ENCODE data around the gene NREP.

NREP gene

GRCh38 chr5:111691914-111692313 lies 65.1 kb downstream of the NREP start:
- no peak overlapping the region for H3K4me3 ChIP-seq (replicated peaks; ENCODE audit: low read depth, low read length)
- TF ChIP-seq, protein P1, sequence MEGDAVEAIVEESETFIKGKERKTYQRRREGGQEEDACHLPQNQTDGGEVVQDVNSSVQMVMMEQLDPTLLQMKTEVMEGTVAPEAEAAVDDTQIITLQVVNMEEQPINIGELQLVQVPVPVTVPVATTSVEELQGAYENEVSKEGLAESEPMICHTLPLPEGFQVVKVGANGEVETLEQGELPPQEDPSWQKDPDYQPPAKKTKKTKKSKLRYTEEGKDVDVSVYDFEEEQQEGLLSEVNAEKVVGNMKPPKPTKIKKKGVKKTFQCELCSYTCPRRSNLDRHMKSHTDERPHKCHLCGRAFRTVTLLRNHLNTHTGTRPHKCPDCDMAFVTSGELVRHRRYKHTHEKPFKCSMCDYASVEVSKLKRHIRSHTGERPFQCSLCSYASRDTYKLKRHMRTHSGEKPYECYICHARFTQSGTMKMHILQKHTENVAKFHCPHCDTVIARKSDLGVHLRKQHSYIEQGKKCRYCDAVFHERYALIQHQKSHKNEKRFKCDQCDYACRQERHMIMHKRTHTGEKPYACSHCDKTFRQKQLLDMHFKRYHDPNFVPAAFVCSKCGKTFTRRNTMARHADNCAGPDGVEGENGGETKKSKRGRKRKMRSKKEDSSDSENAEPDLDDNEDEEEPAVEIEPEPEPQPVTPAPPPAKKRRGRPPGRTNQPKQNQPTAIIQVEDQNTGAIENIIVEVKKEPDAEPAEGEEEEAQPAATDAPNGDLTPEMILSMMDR (IDR thresholded peaks at IDR 0.05; ENCODE audit: low read length, missing control alignments): no peak
- no peak for DNase-seq (ENCODE audit: low read depth)

DNA sequence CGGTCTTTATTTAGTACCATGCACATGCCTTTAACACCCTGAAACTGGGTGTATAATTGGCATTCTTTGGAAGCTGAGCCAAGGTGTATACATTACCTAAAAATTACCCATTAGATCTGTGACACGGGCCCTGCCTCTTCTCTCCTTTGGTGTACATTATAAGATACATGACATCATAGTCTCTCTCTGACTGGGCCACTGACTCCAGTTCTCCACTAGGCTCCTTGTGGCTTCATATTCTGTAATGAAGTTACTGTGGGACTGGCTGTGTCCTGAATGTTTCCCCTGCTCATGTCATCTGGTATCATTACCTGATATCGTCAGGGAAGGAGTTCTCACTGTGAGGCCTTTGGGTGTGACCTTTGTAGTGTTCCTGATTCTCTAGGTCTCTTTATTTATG lies 65.5 kb downstream of the NREP start:
- TF ChIP-seq, protein P1 (IDR thresholded peaks at IDR 0.05; ENCODE audit: low read length, missing control alignments): no peak
- no peak overlapping the region for H3K4me3 ChIP-seq (replicated peaks; ENCODE audit: low read depth, low read length)
- no peak for DNase-seq (ENCODE audit: low read depth)

DNA sequence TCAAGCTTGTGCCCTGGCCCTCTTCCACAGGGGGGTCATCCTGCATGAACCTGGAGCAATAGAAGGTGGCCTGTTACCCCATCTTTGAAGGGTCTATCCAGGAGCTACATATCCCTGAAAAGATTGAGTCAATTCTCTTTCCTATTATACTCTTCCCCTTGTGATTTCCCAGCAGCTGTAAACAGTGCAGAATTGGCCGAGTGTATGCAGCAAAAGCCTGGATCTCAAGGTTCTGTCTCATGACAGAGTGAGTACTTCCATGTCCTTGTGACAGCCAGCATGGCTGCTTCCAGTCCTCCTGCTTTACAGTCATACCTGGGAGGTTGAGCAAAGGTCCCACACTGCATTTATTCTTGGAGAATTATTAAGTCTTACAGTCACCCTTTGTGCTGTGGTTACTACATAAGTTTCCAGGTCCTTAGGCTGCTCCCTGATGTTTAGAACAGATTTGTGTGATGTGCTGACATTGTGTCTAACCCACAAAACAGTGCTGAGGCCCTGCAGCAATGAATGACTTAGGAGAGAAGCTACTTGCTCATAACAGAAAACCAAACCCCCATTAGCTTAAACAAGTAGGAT lies 67.5 kb downstream of the NREP start:
- no peak for DNase-seq (ENCODE audit: low read depth)
- H3K4me3 ChIP-seq (replicated peaks; ENCODE audit: low read depth, low read length): no peak overlapping the region
- TF ChIP-seq, protein P1 (IDR thresholded peaks at IDR 0.05; ENCODE audit: low read length, missing control alignments): no peak

- H3K4me3 ChIP-seq (replicated peaks; ENCODE audit: low read depth, low read length): no peak overlapping the region
- TF ChIP-seq, protein P1 (IDR thresholded peaks at IDR 0.05; ENCODE audit: low read length, missing control alignments): no peak
- no peak for DNase-seq (ENCODE audit: low read depth)
Observed at GRCh38 chr5:111685969-111686368, 71.0 kb downstream of the NREP start.

- no peak overlapping the region for H3K4me3 ChIP-seq (replicated peaks; ENCODE audit: low read depth, low read length)
Observed at GRCh38 chr5:111682641-111683040, 74.4 kb downstream of the NREP start.

DNA sequence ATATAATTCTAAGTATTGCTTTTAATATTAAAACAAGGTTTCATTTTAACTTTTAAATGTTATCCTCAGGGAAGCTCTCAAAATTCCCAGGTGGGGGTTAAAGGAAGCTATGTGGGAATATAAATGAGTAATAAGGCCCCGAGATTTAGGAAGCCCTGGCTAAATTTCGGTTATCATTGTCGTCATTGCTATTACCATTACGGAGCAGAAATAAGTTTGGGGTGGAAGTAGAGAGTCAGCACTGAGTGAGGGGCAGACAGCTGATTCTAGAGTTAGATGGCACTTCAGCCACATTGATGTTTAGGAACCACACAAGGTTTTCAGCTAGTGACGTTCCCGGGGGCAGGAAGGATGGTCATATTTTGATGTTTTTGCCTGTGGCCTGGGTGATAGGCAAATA lies 74.9 kb downstream of the NREP start:
- DNase-seq (ENCODE audit: low read depth): peak; percentile 20
- H3K4me3 ChIP-seq (replicated peaks; ENCODE audit: low read depth, low read length): no peak overlapping the region
- TF ChIP-seq, protein P1 (IDR thresholded peaks at IDR 0.05; ENCODE audit: low read length, missing control alignments): no peak

More at GRCh38 chr5:111682641-111683040, 74.4 kb downstream of the NREP start:
- no peak for DNase-seq (ENCODE audit: low read depth)
- TF ChIP-seq, protein P1 (IDR thresholded peaks at IDR 0.05; ENCODE audit: low read length, missing control alignments): no peak
